Stimulated activated CD8-positive, alpha-beta memory T cell treated with anti-CD3 and anti-CD28 coated beads, Interleukin-12 subunit alpha, Interleukin-12 subunit beta, amount 100 ng/mL, for 1 hour (primary cell): ENCODE measurements around the gene CYB5R3.

Experiments used
- DNase-seq: peaks from one replicate; pipeline ENCODE4 v3.0.0-alpha.2; 2020; ENCODE audit warnings: low read depth

Gene CYB5R3

DNA sequence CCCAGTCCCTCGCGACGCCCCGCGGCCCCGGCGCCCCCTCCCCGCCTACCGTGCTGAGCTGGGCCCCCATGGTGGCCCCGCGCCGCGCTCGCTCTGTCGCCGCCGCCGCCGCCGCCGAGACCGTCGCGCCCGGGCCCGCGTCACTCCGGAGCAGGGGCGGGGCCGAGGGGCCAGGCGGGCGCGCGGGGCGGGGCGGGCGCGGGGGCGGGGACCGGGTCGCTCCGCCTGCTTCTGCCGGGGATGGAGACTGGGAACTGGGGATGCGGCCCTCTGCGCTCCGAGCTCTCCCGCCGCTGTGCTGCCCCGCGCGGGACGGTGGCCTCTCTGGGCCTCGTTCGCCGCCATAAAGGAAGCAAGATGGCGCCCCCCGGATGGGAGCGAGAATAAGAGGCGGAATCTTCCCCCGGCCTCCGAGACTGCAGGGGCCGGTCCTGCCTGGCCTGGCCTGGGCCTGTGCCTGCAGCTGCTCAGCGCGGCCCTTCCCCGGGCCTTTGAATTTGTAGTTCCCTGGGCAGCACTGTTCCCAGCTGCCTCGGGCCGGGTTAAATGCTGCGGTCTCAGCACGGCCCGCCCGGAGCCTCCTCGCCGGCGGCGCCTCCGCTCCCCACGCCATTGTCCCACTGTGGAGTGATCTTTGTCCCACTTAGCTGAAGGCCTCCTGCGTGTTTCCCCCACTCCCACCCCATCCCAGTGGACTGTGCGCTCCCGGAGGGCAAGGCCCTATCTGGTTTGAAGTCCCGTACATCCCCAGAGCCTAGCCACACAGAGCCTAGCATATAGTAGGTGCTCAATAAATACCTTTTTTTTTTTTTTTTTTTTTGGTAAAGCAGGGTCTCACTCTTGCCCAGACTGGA is at the start of gene CYB5R3:
Gene CYB5R3 (minus strand): TSS at position 147 of the 854 bp plus-strand sequence. CDS start 77 bp downstream, at position 70.
- DNase-seq, result peak; percentile 49

DNA sequence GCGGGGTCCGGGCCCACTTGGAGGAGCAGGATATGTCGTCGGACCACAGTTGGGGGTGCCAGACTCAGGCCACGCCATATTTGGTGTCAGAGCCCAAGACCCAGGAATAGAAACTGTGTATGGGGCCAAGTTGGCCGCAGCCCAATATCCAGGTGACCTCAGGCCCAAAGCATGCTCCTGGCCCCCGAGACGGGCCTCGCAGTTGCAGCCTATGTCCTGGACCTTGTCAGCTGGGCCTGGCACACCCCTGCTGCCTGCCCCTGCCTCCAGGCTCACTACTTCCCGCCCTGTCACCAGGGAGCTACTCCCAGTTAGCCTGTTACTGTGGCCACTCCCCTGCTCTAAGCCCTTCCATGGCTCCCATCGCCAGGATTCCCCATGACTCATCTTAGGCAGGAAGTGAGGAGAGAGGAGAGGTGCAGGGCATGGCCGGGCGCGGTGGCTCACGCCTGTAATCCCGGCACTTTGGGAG is 48.4 kb upstream of the CYB5R3 start:
- DNase-seq, result no peak

DNA sequence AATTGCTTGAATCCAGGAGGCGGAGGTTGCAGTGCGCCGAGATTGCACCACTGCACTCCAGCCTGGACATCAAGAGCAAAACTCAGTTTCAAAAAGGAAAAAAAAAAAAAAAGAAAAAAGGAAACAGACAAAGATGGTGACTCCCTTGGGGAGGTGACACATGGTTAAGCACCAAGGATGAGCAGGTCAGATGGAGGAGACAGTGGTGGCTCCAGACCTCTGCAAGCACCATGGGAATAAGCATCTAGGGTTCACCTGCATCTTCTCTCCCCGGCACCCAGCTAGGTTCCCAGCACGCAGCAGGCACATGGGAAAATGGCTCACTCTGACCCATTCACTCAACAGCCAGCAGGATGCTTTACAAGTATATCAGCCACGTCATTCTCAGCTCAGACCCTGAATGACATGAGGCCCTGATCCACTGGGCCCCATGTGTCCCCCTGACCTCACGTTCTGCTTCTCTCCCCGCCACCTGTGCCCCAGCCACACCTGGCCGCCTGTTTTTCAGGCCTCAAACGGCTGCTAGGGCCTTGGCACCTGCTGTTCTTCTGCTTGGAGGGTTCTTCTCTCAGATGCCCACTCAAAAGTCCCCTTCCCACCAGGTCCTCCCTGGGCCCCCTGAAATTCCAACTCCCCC is 47.3 kb upstream of the CYB5R3 start:
- no peak for DNase-seq

DNA sequence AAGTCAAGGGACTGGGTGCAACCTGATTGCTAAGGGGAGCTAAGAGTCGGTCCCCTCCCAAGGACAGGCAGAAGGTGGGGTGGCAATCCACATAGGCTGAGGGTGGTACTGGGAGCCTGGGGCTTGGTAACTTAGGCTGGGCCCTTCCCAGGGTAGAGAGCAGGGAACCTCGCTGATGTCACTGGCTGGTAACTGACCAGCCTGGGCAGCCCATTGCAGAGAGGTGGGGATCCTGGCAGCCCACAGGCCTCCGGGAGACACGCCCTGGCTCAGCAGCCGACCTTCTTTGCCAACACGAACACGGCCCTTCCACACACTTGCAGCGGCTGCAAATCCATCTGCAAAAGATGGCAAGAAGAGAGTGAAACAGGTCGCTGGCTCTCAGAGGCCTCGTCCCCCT is 46.1 kb upstream of the CYB5R3 start:
- DNase-seq, result no peak

DNA sequence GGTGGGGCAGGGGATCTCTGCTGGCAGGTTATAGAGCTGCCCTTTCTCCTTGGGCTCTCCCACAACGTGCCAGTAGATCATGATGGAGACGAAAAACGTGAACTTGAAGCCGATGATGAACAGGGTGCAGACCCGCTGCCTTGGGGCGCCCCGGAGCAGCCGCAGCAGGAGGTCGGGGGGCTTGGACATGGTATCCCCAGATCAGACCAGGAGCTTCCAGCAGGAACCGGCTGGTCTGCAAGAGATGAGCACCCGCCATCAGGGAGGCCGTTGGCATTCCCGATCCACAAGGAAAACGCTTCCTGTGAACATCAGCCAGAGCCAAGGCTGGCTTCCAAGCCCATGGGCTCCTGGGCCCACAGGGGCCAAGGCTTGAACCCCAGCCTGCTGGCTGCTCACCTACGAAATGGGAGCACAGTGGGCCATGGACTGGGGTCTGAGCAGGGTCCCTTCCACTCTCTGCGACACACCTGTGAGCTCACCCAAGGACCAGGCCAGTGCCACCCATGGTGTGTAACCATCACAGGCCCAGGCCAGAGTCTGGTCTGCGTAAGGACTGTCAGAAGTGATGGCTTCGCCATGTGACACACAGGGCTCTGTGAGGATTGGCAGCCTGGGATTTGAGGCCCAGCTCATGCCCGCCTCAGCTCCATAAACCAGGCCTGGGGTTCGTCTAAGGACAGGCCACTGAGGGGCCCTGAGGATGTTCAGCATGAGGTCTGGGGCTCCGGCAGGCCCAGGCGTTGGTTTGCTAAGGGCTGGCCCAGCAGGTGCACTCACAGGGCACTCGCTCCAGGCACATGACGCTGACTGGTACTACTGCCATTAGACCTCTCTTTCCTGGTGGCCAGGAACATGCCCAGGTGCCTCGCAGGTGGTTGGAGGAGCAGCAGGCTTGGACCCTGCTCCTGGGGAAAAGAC is 44.8 kb upstream of the CYB5R3 start:
- DNase-seq, result no peak

DNA sequence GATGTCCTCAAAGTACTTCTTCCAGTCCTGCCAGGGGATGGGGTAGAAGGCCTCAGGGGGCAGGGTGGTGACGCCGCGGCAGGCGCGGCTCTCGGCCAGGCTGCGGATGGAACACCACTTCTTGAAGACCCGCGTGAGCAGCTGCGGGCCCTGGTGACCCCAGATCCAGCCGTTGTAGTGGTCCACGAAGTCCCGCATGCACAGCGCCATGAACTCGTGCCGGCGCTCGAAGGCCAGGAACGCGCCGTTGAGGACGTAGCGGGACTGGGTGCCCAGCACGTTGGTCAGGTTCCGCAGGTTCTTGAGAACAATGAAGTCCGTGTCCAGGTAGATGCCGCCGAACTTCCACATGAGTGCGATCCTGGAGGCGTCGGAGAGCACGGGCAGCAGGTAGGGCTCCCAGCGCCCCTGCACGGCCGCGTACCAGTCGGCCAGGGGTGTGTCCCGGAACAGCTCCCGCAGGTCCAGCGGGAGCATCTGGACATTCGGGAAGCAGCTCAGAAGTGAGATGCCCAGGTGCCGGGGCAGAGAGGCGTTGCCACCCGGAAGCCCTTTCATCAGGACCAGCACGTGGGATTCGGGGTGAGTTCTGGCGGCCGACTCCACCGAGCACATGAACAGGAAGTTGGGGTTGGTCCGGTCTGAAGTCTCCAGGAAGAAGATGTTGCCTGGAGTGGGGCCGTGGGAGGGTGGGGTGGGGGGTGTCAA is 44.0 kb upstream of the CYB5R3 start:
- no peak for DNase-seq

DNA sequence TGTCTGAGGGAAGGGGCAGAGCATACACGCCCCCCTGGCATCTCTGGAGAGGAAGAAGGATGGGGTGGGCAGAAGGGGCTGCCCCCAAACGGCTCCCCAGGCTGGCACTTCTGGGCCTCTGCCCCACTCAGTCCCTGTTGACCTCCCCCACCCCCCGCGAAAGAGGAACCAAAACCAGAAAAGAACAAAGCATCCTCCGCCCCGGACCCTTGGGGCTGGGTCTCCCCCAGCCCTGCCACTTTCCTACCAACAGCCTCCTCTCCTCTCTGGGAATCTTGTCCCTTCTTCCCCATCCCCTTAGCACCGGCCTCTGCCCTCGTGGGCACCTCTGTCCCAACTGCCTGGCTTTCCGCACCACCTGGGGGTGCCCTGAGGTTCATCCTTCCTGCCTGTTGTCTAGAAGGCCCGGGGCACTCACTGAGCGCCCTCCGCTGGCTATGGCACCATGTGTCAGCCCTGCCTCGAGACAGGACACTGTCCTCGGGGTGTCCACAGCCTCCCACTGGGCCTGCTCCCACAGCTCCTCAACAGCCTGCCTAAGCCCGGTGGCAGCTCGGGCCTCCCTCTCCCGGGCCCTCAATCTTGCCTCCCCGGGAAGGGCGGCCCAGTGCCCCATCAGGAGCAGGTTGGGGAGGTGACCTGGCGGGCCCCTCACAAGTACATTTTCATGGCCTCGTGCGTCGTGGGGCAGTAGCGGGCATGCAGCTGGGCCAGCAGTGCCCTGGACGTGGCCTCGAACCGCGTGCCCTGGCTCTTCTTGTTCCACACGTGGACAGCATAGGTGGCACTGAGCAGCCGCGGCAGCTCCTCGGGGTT is 43.3 kb upstream of the CYB5R3 start:
- DNase-seq, result no peak

DNA sequence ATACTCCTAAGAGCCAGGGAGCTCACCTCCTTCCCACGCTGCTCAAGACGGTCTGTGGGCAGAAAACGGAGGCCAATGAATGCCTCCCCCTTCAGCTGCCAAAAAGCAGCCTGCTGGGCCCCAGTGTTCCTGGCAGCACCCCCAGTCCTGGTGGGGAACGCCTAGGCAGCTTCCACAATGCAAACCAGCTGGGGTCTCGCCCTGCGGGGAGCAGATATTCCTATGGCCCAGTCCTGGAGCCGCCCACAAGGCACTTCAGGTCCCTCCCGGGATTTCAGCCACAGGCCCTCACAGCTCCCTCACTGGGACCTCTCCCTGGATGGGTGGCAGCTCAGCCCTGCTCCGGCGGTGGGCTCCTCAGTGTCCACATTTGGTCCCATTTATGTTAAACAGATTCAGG is 42.2 kb upstream of the CYB5R3 start:
- no peak for DNase-seq

DNA sequence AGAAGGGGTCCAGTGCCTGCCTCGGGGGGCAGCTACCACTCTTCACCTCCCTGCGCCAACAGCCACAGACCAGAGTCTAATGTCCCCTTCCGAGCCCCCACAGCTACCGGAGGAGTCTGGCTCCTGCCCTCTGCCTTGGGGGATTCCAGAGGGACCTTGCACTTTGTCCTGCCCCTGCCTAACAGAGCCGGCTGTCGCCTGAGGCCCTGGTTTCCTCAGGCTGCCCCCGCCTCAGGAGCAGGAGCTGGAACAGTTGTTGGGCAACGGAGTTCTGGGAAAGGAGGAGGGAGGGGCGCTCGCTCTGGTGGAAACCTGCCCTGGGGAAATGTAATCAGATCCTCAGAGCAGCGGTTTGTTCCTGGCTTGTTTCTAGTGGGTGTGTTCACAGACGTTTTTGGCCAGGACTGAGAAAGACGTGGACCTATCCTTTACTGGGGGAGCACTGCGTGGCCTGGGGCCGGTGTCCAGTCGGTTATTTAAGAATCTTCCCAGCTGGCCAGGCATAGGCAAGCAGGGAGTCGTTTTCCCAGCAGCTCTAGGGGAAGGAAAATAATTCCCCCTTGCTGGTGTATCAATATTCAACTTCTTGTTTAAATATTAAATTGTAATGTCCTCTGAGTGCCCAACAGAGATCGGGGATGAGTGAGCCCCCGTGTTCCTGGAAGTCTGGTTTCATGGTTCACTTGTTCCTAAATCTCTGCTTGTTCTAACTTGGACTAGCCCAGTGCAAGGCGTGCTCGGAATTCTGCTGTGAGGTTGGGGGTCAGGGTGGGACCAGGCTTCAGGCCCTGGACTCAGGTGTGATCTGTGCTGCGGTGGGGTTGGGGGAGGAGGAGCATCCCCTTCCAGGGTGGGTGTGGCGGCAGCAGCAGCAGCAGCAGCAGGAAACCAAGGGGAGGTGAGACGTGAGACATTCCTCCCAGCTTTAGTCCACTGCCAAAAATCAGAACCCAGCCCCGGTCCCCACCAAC is 39.3 kb upstream of the CYB5R3 start:
- DNase-seq, result no peak

DNA sequence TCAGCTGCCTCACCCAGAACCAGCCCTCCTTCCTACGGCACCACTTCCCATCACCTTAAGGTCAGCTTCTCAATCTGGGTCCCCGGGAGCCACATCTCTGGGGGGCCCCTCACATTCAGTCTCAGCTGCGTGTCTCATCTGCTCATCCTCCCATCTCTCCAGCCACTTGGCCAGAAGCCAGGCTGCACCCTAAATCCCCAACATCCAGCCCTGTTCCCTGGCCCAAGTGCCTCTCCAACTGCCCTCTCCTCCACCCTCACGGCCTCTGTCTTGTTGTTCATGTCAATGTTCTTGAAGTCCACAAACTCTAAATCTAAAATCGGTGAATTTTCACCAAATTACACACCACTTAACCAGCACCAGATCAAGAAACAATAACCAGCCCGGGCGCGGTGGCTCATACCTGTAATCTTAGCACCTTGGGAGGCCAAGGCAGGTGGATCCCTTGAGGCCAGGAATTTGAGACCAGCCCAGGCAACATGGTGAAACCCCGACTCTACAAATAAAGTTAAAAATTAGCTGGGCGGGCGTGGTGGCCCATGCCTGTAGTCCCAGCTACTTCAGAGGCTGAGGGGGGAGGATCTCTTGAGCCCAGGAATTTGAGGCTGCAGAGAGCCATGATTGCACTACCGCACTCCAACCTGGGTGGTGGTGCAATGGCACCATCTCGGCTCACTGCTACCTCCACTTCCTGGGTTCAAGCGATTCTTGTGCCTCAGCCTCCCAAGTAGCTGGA is 37.7 kb upstream of the CYB5R3 start:
- no peak for DNase-seq

DNA sequence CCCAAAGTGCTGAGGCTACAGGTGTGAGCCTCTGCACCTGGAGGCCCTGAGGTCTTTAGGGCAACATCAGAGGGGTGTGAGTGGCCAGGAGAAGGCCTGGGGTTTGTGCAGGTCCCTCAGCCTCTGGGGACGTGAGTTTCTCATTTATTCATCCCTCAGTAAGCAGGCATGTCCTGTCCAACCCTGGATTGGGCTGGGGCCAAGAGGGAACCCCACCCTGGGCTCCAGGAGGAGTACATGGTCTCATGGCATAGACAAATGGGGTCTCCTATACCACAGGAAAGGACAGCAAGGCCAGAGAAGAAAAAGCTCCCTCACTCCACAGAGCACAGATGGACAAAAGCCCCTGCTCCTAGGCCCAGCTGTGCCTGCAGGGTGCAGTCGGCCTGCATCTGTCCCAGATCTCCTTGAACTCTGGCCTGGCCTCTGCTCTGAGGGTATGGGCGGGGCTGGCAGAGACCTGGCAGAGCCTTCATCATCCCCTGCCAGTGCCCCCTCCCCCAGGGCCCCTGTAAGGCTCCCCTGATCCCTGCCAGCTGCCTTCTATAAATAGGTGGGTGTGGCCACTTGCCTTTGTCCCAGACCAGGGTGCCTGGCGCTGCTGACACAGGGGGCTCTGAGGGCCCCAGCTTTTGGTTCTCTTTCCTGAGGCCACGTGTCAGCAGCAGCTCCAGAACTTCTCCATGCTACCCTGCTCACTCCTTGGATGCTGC is 36.9 kb upstream of the CYB5R3 start:
- no peak for DNase-seq

DNA sequence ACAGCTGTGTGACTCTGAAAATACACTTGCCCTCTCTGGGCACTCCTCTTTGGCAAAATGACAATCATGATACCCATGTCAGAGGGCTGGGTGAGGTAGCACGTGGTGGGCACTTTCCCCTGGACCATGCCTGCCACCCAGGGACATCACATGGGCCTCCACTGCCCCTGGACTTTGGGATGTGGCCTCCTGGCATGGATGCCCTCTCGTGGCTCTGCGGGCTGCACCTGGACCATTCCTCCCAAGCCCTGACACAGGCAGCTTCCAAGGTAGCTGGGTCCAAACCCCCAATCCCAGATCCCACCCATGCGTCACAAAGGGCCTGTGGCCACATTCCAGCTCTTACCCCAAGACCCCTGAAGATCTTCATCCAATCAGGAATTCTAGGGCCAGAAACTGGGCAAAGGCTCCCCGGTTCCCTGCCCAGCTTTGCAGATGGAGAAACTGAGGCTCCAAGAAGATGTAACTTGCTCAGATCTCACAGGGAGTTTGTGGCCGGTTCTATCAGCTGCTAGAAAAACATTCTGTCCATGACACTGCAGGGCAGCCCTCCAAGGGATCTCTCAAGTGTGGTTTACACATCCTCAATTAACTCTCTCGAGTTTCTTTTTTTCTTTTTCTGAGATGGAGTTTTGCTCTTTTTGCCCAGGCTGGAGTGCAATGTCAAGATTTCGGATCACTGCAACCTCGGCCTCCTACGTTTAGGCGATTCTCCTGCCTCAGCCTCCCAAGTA is 35.4 kb upstream of the CYB5R3 start:
- no peak for DNase-seq

DNA sequence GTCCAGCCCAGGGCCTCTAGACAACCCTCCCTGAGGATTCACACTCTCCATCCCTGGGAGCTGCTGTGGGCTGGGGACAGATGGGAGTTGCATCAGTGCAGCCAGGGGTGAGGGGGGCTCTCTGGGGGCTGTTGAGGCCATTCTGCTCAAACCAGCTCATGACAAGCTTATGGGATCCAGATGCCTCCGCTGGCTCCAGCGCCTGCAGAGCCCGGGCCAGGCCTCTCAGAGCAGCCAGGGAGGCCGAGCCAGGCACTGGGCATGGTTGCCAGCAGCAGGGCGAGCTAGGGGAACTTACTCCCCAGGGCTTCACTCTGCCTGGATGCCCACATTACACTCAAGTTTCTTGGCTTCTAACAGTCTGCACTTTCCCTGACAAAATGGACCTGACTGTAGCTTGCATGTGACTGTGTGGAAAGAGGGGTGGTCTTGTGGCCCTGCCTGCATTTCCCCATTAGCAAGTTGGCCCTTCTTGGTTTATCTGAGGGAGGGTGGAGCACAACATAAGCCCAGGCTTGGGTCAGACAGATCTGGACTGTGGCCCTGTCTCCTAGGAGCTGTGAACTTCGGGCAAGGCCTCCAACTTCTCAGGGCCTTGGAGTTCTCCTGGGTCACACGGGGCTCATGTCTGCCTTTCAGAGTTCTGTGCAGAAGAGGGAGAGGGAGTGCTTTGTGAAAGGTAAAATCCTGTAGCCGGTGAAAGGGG is 34.5 kb upstream of the CYB5R3 start:
- no peak for DNase-seq

DNA sequence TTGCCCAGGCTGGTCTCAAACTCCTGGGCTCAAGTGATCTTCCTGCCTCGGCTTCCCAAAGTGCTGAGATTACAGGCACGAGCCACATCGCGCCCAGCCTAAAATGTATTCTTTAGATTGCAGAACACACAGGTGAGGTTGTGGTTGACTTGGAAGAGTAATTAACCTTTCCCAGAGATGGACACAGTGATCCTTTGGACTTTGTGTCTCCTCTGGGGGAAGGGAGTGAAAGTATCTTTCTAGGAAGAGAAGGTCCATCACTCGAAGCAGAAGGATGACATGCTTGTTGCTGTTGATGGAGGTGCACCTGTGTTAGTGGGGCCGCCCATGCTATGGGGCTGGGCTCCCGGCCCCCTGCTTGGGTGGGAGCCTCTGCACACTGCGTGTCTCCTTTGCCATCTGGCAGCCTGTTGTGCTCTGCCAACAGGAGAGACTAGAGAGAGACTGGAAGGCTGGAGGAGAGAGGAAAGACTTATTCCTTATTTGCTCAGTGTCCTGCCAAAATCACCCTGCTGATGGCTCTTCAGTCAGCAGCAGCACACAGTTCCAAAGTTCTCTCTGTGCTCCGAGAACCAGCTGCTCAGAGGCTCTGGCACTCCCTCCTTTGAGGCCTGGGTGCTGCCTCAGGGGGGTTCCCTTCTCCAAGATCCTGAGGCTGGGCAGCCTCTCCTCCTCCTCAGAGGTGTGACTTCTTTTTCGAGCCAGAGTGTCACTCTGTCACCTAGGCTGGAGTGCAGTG is 33.1 kb upstream of the CYB5R3 start:
- no peak for DNase-seq

DNA sequence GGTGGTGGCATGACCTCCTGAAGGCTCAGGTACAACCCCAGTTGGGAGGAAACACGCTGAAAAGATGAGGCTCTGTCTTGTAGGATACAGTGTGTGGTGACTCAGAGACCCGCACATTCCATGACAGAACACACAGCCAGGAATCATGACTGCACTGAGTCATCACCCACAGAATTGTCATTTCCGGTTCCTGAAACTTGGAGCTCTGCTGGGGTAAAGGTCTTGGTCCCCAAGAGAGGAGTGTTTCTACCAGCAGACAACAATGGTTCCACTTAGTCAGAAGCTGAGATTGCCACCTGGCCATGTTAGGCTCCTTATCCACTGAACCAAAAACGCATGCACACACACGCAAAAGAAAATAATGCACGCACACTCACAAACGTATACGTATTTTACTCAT is 31.5 kb upstream of the CYB5R3 start:
- DNase-seq, result no peak

DNA sequence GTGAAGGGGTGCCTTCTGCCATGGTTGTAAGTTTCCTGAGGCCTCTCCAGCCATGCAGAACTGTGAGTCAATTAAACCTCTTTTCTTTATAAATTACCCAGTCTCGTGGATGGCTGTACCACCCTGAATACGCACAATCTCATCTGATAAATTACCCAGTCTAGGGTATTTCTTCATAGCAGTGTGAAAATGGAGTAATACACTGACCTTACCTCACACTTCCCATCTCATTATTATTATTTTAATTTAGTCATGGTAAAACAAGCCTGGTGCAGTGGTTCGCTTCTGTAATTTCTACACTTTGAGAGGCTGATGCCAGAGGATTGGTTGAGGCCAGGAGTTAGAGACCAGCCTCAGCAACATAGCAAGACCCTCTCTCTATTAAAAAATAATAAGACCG is 30.5 kb upstream of the CYB5R3 start:
- no peak for DNase-seq
